Activated CD8-positive, alpha-beta memory T cell treated with anti-CD3 and anti-CD28 coated beads, Interleukin-2, amount 50 U/mL, for 1 hour (primary cell): ENCODE results near the gene NLGN1.

Source experiments
- DNase-seq: peaks from one replicate; pipeline ENCODE4 v3.0.0-alpha.2; 2020; ENCODE audit errors: extremely low read depth

Gene NLGN1

DNA sequence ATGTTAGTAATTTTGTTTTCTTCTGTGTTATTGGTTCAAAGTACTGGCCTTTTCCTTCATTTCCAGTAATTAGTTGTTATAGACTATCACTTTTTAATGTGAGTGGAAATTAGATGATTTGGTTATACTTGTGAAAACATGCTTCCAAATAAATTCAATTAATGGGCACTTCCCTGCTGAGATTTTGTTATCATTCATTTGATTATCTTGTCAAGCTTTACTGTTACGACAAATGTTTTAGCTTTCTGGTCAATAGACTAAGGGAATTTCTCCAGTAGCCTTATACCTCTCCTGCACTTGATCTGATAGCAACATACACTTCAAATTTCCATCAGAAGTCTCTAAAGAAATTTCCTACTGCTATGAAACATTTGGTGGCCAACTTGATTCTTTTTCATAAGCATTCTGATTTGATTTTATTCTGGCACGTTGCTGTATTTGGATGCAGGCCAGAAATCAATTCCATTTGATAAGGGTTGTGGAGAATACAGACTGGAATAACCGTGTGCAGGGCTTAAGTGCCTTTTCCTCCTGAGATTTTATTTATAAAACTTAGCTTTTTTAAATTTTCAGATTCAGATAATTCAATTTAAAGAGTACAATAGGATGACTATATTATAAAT, 887.8 kb downstream of the NLGN1 start:
- DNase-seq = no peak

DNA sequence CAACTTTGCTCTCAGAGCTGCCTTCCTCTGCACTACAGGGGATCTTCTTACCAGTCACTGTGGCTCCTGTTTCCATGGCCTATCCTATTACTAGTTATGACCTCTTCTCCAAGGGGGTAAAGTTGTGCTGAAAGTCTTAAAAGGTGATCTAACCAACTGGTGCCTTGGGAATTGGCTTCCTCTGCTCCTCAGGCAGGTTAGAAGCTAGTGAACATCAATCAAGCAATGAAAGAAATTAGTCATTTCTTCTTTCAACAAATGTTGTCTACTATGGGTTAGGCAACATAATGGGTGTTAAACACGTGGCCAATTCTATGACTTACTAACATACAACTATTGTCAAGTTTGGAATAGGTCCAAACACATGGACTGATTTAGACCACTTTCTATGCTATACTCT, 890.2 kb downstream of the NLGN1 start:
- no peak for DNase-seq

DNA sequence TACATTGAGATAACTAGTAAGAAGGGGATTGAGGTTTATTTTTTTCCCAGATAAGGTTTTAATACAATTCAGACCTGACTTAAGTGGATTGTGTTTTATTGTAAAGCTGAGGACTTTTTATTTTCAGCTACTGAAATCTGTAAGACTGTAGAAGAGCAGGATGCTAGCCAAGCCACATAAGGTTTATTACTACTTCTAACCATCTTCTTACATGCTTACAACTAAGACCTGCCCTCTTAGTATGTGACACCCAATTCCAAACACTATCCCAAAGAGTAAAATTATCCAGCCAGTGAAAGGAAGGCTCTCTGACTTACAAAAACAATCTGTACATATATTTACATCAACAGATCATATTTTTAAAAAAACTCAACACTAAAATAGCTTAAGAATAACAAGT, 897.1 kb downstream of the NLGN1 start:
- no peak for DNase-seq

DNA sequence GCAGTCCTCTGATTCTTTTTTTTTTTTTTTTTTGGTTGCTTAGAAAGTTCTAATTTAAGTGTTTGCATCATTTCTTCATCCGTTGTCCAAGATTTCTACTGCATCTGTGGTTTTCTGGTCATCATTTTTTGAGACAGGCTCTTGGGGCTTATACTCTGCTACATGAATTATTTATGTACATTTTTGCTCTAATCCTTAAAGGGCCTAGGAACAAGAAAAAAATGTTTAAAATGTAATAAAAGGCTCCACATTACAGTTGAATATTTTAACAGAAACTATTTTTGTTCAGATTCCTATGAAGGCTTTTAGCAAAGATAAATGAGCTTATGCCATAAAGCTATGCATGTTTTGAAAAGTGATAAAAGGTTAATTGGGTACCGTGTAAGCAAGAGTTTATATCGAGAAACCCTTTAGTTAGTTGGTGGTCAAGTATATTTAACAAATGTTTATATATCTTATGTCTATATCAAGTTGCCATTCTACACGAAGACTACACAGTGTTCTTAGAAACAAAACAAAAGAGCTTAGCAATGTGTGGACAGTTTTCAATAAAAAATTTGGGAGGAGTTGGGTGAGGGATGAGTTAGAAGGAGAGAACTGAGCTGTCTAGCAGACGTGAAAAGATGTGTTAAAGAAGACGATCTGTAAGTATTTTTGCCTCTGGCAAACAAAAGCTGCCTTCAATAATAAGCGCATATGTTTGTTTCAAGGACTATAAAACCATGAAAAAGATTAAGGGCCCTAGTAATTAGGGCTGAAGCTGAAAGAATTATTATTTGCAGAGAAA, 898.0 kb downstream of the NLGN1 start:
- no peak for DNase-seq

DNA sequence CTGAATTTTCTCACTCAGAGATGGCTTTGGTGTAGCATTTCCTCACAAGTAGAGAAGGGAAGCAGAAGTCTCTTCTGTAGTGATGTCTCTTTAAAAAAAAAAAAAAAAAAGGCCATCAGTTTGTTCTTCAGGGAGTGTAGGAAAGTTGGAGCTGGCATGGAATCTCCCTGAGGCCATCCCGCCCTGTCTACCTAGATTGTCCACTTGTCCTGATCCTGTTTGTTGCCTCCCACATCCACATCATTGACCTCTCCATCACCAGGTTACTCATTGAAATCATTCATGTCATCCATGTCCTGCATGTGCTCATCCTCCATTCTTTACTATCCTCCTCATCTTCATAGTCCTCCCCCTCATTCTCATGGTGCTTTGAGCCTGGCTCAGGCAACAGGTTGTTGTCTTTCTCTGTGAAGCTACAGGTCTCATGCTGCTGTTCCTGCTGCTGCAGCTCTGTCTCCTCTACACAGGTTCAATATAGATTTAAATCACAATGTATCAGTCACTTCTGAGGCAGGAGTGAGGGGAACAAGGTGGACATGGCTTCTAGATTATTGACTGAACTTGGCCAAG, 905.3 kb downstream of the NLGN1 start:
- no peak for DNase-seq

DNA sequence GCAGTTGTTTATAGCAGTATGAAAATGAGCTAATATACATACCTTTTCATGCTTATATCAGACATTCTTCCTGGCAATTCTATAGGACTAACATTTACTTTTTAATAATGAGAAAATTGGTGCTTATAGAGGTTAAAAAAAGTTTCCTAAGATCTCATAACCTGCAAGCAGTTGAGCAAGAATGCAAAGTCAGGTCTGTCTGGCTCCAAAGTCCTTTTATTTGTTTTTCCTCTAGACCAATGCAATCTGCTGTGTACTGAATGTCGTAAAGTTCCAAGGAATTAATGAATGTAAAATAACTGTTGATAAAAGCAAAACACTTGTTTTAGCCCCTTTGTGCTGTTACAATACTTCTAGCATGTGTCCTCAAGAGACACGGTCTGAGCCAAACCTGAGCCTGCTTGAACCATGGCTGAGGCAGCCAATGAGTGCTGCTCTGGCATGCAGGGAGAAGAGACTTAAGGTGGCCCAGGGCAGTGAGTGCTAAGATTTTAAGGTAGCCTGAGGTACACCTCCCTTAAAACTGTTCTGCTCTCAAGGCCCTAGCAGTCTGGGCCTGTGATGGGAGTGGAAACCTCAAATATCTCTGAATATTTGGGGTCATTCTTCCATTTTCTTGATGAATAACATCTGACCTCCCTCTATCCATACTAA, 906.5 kb downstream of the NLGN1 start:
- no peak for DNase-seq

DNA sequence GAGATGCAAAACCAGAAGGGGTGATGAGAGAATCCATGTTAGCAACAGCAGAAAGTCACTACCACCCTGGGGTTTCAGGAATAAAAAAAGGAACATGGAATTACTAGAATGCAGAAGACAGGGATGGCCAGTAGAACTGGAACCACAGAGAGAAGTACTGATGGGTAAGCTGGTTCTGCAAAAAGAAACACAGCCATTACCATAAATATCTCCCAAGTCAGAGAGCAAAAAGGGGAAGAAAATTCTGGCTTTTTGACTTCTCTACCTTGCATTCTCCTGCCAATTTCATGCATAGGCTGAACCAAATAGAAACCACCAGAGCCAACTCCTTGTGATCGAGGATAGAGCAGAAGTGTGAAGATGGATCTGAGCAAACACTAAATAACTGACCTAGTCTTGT, 911.2 kb downstream of the NLGN1 start:
- DNase-seq = no peak

DNA sequence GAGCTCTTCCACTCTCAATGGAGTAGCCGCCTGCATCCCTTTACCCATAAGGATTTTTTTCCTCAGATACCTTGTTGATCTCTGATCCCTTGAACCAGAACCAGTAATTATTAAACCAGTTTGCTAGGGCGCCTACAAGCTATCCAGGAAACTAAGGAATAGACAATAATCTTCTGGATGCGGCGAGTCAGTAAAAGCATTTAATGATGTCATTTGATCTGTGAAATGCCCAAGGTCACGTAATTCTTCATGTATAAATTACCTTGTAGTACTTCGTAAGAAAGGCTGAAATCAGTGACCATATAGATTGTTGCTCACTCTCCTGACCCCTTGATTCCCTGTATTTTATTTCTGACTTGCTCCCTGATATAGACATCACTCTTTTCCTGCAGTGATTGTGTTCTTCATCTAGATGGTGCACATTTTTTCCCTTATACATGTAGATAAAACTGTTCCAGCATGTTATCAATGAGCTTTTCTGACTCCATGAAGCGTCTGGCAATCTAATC, 913.0 kb downstream of the NLGN1 start:
- no peak for DNase-seq

DNA sequence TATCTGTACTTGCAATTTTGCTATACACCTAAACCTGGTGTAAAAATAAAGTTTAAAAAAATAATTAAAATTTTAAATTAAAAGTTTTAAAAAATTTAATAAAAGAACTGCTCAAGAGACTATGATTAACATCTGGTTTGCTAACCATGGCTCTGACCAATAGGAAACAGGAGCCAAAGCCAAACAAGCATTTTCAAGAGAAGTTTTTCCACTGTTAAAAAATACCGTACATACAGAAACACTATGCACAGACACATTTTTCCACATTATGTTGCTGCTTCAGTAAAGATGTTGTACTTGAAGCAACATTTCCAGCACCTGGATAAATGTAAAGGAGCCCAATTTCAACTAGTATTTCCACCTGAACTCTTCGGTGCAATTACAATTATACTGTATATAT, 917.7 kb downstream of the NLGN1 start:
- DNase-seq = no peak

DNA sequence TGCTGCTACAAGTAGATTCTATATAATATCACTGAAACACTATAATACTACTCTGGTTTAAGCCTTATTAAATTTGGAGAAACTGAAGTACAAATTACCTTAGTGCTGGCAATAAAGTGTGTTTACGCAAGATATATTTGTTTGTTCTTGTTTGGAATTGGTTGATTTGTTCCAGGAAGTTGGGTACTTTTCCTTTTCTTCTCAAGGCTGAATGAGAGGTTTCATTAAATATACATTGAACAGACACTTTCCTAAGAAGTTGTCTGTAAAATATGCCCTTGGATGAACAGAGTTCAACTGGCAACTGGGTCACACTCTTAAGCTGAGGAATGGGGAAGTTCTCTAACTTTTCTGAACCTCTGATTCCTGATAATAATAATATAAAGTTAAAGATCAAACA, 919.5 kb downstream of the NLGN1 start:
- no peak for DNase-seq

DNA sequence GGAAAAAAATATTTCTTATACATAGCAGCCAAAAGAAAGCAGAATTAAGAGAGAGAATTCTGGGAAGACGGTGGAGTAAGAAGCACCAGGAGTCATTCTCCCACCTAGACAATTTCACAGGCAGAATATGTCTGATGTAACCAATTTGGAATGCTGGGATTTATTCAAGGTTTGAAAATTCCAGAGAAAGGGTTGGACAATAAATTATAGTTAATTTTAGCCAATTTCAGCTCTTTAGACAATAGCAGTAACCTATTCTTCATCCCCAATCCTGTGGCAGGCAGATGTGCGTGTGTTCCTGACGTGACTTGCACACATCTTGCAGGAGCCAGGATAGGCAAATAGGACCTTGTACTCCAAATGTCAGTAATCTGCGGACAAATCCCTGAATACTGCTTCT, 920.6 kb downstream of the NLGN1 start:
- DNase-seq = no peak

DNA sequence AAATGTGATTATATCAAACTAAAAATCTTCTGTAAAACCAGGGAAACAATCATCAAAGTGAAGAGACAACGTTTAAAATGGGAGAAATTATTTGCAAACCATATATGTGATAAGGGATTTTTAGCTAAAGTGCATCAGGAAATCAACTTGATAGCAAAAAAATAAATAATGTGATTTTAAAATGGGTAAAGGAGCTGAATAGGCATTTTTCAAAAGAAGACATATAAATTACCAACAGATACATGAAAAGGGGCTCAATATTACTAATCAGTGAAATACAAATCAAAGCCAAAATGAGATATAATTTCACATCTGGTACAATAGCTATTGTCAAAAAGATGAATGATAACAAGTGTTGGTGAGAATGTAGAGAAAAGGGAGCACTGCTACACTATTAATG, 924.0 kb downstream of the NLGN1 start:
- DNase-seq = no peak

DNA sequence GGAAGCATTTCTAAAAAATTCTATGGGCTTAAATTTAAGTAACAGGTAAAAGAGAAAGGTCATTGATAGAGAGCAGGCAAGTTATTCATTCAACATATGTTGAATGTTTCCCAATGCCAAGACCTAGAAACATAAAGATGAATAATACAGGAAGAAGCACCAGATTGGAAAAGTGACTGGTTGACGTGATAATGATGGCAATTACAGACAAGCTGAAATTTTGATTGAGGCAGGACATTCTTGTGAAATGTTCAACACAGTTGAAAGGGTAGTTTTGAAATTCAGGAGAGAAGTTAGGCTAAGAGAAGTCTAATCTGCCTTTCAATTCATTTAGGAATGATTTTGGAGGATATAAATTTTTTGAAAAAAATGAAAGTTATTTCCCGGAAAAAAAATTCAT, 925.2 kb downstream of the NLGN1 start:
- no peak for DNase-seq

DNA sequence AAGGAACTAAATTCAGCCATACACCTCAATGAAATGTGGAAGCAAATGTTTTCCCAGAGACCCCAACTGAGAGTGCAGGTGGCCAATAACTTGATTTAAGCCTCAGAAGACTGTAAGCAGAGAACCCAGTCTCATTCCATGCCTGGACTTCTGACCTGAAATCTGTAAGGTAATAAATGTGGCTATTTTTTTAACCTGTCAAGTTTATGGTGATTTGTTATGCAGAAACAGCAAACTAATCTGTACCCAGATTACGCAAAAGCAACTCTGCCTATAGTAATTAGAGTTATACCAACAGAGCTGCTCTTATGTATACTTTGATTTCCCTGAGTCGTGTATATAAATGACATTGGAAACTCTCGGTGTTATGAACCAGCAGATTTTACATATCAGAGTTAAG, 927.6 kb downstream of the NLGN1 start:
- no peak for DNase-seq

DNA sequence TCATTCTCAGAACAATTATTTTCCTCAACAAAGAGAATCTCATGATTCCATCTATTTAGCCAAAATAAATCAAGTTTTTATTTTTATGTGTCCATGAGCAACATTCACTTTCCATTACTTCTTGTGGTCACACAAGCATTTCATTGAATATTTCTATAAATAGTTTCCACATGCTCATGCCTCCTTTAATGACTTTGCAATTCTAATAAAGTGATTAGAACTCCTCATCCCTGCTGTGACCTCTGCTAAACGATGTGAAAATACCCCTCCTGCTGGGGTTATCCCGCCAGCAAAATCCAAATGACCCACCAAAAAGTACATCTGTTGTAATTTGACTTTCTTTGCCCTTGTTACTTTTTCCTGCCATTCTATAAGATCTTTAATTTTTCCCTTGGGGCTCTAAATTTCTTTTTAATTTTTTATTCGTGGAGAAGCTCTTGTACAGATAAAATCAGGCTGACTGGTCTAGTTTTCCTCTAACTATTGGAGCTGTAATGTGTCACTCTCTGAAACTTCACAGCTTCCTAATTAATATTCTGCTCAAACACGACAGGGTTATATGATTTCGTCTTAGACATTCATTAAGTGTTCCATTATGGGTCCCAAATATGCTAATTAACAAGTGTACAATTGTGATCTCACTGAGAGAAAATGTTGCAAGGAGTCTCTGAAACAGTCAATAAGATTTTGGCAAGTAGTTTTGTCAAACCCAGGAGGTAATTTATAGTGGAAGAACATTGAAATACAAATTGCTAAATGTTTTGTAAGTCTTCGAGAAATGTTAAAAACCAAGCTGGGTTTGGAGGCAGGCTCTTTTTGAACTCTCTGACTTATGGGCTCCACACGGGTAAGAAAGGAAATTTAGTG, 928.5 kb downstream of the NLGN1 start:
- no peak for DNase-seq

DNA sequence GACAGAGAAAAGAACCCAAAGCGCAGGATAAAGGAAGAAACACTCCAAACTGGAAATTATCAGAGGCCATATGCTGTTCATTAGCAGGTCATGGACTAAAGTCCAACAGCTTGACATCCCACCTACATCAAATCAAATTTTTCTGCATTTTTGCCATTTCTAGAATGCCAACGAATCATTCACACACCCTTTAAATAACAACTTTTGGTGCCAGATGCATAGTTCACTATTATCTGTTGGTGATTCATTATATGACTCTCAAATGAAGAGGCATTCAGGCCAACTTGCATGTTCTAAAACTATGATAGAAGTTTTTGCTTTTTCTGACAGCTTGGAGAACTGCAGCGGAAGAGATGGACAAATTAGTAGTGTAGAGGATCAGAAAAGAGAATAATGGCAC, 931.8 kb downstream of the NLGN1 start:
- no peak for DNase-seq

DNA sequence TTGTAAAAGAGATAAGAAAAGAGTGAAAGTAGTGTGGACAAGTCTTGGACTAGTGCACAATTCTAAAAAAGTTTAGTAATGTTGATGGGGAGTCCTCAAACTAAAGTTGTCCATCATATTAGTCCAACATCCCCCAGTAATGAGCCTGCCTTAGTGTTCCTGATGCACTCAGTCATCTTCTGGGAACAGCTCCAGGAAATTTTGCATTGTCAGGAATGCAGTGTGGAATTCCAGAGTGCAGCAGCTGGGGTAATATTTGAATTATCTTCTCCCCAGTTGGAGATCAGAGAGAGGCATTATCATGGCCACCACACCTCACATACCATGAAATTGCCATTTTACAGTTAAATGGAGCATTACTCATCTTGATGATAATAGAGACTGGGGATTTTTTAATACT, 932.8 kb downstream of the NLGN1 start:
- DNase-seq = no peak

DNA sequence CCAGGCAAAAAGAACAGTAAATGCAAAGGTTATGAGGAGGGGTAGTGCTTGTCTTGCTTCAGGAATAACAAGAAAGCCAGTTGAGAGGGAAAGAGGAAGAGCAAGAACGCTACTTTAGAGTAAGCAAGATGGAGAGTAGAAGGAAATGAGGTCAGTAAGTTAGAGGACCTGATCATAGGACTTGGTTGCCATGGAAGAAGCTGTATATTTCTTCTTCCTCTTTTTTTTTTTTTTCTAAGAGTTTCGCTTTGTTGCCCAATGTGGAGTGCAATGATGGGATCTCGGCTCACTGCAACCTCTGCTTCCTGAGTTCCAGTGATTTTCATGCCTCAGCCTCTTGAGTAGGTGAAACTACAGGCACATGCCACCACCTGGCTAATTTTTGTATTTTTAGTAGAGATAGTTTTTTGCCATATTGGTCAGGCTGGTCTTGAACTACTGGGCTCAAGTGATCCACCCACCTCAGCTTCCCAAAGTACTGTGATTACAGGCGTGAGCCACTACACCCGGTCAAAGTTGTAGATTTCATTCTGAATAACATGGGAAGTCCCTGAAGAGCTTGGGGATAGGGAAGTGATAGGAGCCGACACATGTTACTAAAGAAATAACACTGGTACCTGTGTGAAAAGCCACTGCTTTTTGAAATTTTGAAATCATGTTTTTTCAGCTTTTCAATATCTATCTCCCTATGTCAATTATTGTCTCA, 933.7 kb downstream of the NLGN1 start:
- no peak for DNase-seq

DNA sequence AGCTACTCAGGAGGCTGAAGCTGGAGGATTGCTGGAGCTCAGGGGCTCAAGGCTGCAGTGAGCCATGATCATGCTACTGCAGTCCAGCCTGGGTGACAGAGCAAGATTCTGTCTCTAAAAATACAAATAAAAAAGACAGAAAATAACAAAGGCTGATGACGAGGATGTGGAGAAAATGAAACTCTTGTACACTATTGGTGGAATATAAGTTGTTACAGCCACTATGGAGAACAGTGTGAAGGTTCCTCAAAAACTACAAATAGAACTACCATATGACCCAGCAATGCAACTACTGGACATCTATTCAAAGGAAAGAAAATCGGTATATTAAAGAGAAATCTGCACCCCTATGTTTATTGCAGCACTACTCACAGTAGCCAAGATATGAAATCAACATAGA, 934.8 kb downstream of the NLGN1 start:
- no peak for DNase-seq

DNA sequence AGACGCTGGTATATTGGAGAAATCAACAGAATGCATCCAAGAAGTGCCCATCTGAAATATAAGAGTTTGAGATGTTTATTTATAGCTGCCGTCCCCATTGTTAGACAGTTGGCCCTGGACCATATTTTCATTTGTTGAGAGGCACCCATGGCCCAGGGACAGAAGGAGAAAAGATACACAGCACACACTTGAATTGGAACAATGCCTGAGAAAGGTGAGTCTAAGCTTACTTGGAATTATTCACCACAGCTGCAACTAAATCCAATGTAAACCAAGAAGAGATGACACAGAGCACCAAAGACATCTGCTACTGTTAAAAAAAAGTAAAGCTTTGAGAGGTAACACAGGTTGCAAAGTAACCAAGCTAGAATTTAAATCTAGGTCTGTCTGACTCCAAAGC, 936.1 kb downstream of the NLGN1 start:
- no peak for DNase-seq

DNA sequence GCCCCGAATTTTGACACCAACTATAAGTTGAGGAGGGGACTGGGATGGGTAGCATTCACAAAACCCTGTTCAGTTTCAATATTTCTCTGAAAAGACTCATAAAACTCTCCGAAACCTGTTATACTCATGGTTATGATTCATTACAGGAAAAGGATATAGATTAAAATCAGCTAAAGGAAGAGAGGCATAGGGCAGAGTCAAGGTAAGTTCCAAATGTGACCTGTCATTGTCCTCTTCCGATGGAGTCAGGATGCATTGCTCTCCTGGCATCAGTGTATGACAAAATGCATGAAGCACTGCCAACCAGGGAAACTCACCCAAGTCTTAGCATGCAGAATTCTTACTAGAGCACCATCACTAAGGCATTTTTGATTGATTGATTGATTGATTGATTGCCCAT, 936.6 kb downstream of the NLGN1 start:
- DNase-seq = no peak
